Measurements from ENCODE around the gene TFAP2E. TPM values are rescaled to one million over a fixed set of nuclear protein-coding genes. Genes with fewer than 3 reads are reported as not detected.

The TFAP2E gene
- total and polyA plus RNA-seq, 4 donors = 0.07 to 0.21 (median 0.09) TPM

GRCh38 chr1:35588197-35588910 lies 15.2 kb downstream of the TFAP2E start (continued):
- TF ChIP-seq ZBTB33 (IDR thresholded peaks at IDR 0.05) = no peak
- no peak for TF ChIP-seq EGR1 (IDR thresholded peaks at IDR 0.05; ENCODE audit: low read depth in 2 of 2)

- H3K4me1 ChIP-seq (ENCODE audit: control insufficient read depth in 4 of 4, insufficient read depth in 4 of 4, low read length in 3 of 4) = no peaks in the 10 kb centered on the region
- WGBS = 98% methylated on average over 15 of the region's 15 CpGs
These were observed 16.7 kb downstream of the TFAP2E start for GRCh38 chr1:35589516-35590427.

More at GRCh38 chr1:35589516-35590427, 16.7 kb downstream of the TFAP2E start:
- Histone ChIP-seq H3K9ac (ENCODE audit: low read depth in 1 of 2, low read length in 2 of 2) (no peak overlapping the region), H3K4me3 (ENCODE audit: low read depth in 1 of 3, low read length in 3 of 3) (no peak overlapping the region), H3K9me3 (ENCODE audit: control insufficient read depth in 4 of 4, low read length in 3 of 4) (no peaks in the 10 kb centered on the region), H3K27me3 (ENCODE audit: control insufficient read depth in 4 of 4, insufficient read depth in 4 of 4, low read length in 3 of 4) (no peaks in the 10 kb centered on the region), H3K27ac (ENCODE audit: low read depth in 1 of 2, low read length in 2 of 2) (no peak overlapping the region), H3K36me3 (ENCODE audit: control insufficient read depth in 4 of 4, insufficient read depth in 3 of 4, low read depth in 1 of 4, low read length in 3 of 4) (no peaks in the 10 kb centered on the region)
- no peak for DNase-seq (ENCODE audit: low spot score)
- TF ChIP-seq HNF4G (IDR thresholded peaks at IDR 0.05) = no peak
- TF ChIP-seq REST (IDR thresholded peaks at IDR 0.05) = no peak
- no peak for TF ChIP-seq ZBTB33 (IDR thresholded peaks at IDR 0.05)
- TF ChIP-seq RXRA (IDR thresholded peaks at IDR 0.05) = no peak
- TF ChIP-seq TAF1 (conservative IDR thresholded peaks at IDR 0.05) = no peak
- TF ChIP-seq HNF4A (conservative IDR thresholded peaks at IDR 0.05) = no peak
- TF ChIP-seq CTCF (IDR thresholded peaks at IDR 0.05; ENCODE audit: low read depth, low read length, missing input control) = no peak
- TF ChIP-seq GABPA (IDR thresholded peaks at IDR 0.05 in 1 of 2, conservative IDR thresholded peaks at IDR 0.05 in 1 of 2) = no peak
- TF ChIP-seq YY1 (IDR thresholded peaks at IDR 0.05) = no peak
- no peak for TF ChIP-seq ATF3 (IDR thresholded peaks at IDR 0.05)
- no peak for TF ChIP-seq FOXA2 (IDR thresholded peaks at IDR 0.05)
- TF ChIP-seq RAD21 (IDR thresholded peaks at IDR 0.05) = no peak
- TF ChIP-seq NR2F2 (IDR thresholded peaks at IDR 0.05) = no peak
